GM03348 (cell line): ENCODE data around the gene DLGAP1.

Source experiments
- DNase-seq: peaks from one replicate; pipeline ENCODE4 v3.0.0; 2012; ENCODE audit warnings: low spot score

The DLGAP1 gene

DNA sequence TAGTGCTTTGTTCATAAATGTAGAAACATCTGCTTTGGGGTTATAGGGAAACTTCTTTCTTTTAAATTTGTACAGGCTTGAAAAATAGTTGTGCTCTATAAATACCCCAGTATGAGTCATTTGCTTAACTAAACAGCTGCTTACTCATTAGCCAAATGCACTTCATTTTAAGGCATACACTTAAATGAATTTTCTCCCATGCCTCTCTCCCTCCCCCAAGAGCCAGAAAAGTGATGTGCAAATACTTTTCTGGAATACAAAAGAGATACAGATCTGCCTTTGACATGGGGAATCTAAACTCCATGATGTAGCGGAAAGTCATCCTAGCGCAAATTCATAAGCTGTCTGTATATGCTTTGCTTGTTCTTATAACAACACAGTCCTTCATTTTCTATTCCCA lies 469.4 kb downstream of the DLGAP1 start:
- peak; percentile 42 for DNase-seq

DNA sequence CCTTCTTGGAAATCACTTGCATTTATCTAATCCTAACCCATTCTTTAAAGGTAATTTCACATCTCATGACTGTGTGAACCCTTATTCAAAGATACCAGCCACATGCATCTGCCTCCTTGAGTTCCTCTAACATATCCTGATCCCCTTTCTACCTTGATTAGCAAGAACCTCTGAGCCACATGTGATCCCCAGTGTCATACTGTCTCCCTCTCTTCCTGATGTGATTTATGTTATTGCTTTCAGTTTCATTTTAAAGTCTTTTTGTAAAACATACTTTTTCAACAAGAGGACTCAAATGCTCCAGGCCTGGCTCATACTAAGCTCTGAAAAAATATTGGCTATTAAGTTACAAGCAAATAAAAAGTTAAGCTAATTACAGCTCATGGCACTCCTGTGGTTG lies 470.1 kb downstream of the DLGAP1 start:
- no peak for DNase-seq

DNA sequence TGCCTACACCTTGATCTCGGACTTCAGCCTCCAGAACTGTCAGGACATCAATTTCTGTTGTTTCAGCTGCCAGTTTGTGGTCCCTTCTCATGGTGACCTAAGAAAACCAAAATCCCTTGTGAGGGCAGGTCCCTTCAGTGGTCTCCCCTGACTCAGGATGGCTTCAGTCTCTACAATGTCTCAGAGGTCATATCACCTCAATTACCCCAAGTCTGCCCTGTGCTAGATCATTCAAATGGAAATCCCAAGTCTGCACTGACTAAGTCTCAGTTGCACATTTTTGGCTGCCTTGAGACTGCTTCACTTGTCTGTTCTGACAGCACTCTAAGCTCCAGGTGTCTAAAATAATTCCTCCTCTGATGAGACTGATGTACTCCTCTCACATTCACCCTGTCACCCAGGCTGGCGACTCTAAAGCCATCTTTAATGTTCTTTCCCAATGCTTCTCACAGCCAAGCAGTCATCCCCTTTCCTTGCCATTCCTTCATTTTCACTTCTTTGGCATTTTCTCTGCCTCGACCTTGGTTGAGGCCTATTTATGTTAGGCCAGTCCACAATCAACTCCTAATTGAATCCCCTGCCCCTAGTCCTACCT lies 470.8 kb downstream of the DLGAP1 start:
- DNase-seq = no peak

DNA sequence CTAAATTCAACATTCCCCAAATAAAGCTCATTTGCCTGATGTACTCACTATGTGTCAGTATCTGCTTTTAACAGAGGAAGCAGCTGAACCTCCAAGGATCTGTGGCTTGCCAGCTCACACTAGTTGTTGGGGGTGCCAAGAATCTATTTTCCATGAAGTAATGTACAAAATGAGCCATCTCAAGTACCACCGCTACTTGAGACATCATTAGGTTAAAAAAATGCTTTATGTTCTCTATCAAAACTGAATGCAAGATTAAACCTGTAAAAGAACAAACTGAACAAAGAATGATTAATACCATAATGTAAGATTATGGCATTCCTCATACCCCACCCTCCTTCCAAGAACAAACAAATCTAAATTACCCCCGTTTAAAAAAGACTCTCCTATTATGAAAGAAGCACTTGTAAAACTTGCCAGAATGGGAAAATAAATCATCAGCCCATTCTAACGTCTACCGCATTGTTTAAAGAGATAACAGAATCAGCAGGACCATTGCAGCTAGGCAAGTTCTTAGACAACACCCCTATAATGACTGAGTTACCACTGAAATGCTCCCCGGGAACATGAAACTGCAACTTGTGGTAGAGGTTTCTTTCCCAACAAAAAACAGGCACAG lies 471.6 kb downstream of the DLGAP1 start:
- peak; percentile 56 for DNase-seq

DNA sequence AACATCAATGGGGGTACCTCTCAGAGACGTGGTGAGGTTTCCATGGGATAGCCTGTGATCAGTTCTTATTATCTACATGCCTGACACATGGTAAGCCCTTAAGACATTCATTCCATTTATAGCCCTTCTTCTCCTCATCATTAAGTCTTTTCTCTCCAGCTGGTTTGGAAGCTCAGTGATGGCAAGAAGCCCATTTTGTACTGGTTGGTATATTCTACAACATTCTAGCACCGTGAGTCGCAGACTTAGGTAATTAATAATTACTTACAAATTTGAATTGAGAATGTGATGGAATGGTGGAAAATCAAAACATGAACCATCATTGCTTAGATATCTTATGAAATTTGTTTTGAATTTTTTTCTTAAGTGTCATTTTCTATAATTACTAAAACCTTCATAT lies 472.6 kb downstream of the DLGAP1 start:
- DNase-seq = no peak

DNA sequence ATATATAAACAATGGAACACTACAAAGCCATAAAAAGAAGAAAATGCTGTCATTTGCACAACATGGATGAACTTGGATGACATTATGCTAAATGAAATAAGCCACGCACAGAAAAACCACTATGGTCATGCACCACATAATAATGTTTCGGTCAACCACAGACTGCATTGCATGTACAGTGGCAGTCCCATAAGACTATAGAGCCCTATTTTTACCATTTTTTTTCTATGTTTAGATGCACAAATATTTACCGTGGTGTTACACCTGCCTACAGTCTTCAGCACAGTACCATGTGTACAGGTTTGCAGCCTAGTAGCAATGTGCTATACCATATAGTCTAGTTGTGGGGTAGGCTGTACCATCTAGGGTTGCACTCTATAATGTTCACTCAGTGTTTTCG lies 476.1 kb downstream of the DLGAP1 start:
- DNase-seq = no peak

DNA sequence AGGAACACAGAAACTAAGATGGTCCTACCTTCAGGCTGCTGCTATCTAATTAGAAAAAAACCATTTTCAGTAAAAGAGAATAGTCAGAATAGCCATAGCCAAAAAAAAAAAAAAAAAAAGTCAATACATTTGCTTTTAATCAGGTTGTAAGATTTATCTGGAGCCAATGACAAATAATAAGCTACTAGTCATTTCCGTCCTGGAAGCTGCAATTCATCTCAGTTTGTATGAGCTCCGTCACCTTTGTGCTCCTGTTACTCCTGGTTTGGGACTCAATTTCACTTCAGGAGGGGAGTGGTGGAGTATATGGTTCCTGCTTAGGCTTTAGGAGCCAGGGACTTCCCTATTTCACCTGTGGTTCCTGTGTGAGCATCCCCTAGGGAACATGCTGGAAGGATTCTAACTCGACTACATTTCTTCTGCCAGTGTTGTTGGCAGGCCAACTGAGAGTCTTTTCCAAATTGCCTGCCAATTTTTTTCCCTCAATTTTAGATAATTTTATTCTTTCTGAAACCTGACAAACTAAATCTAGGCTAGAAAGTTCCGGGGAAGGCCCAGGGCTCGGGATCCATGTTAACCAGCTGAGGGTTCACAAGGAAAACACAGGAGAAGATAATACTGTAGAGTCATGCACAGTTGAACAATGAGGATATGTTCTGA lies 481.8 kb downstream of the DLGAP1 start:
- peak; percentile 32 for DNase-seq

DNA sequence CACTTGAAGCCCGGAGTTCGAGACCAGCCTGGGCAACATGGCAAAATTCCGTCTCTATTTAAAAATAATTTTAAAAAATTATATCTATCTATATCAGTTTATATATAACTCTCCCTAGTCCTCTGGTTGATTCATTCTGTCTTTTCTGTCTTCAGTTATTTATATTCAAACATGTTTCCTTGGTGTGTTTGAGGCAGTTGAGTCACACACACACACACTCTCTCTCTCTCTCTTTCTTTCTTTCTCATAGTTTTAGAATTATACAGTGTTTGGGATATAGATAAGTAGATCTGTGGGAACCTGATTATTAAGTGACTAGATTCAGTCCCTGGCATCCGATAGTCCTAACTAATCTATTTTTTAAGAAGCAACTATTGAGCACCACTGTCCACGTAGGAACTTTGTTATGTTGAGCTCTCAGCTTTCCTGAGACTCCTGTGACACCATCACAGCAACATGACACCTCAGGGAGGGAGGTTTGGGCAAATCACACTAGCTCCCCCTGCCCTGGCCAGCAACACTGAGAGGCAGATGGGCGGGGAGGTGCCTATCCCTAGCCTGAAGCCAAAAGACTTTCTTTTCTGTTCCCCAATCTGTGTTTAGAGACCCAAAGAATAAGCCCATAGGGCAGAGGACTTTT lies 482.7 kb downstream of the DLGAP1 start:
- DNase-seq = no peak

DNA sequence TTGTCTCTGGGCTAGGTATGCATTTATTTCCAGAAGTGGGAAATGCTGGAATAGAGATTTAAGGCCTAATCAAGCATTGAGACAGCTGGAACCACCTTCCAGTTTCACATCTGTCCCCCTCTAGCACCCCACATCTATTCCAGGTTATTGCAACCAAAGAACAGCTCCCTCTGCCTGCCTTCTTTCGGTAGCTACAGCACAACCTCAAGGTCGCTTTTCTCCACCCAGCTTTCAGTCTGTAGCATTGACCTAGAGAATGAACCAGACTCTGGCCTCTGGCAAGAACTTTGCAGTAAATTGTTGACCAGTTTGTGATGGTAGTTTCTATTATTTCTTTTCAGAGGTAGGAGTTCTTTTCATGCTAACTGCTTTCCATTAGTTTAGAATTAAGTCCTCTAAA lies 484.2 kb downstream of the DLGAP1 start:
- no peak for DNase-seq

DNA sequence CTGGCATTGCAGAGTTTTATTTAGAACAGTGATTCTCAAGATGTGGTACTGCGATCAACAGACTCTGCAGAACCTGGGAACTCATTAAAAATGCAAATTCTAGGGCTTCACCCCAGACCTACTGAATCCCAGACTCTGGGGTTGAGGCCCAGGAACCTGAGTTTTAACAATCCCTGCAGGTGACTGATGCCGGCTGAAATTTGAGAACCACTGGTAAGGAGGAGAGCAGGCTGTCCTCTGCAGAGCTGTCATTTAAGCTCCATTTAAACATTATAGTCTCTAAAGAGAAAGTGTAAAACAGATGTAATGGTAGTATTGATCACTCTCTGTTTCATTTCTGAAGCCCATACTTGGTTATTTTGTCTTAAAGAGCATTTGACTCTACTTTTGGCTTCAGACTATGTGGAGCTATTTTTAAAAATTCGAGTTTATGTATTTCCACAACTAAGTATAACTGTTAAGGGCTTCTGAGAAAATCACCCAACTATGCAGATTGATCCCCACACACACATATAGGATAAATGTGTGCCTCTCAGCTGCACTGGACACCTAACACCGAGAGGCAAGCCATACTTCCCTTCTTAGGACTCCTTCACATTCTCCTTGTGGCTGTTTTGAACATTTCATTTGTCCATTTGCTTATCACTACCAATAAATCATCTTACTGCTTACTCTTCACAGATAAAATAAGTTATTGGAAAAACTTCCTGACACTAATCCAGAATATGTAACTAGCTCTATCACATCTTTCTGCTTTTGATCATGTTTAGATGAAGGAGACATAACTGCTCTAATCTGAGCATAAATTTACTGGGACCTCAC lies 487.5 kb downstream of the DLGAP1 start:
- DNase-seq = no peak

DNA sequence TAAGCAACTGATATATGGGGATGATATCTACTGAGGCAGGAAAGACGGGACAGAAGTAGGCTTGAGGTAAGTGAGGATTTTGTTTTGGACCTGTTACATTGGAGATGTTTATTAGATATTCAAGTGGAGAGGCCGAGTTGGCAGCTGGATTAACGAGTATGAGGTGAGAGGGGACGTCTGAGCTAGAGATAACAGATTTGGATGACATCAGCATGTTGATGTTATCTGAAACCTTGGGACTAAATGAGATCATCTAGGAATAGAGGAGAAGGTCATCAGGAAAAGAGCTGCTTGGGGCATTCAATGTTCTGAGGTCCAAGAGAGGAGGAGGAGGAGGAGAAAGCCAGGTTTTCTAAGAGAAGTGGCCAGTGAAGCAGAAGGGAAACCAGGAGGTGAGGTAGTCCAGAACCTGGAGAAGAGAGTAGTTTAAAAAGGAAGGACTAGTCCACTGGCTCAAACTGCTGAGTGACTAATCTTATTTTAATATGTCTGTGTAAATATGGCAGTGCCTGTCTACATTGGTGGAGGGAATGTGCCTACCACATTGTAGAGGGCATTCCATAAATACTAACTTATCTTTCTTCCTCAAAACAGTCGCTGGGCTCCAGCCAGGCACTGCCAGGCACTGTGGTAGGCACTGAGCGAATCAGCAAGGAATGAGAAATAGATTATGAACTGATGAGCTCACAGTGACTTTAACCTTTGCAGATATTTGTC lies 488.3 kb downstream of the DLGAP1 start:
- DNase-seq = peak; percentile 45

DNA sequence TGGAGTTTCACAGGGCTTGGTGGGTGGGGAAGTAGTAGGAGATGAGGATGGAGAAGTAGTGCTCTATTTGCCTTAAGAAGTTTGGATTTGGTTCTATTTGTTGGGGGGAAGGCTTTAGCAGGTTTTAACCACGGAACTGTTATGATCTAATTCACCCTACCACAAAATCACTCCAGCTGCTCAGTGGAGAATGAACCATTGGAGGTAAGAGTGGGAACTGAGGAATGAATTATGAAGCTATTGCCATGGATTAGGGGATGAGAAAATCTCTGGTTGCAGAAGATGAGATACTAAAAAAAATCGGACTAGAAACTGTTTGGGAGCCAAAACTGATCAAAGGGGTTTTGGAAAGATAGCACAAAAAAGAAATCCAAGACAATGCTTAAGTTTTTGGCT lies 488.9 kb downstream of the DLGAP1 start:
- no peak for DNase-seq

DNA sequence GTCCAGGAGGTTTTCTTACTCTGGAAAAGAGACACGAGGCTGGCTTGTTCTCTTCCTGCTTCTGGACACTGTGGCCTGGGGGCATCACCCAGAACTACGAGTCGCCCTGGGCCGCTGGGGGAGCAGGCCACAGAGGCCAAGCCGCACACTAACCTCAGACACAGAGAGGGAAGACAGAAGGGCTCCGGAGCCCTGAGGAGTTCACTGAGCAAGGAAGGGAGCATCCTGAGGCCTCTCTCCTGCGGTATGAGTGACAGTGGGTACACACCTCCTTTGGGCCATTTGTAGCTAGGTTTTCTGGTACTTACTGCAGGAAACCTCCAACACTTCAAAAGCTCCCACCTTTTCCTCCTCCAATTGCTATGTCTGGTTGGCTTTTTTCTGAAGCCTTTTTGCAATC lies 494.1 kb downstream of the DLGAP1 start:
- DNase-seq = no peak

DNA sequence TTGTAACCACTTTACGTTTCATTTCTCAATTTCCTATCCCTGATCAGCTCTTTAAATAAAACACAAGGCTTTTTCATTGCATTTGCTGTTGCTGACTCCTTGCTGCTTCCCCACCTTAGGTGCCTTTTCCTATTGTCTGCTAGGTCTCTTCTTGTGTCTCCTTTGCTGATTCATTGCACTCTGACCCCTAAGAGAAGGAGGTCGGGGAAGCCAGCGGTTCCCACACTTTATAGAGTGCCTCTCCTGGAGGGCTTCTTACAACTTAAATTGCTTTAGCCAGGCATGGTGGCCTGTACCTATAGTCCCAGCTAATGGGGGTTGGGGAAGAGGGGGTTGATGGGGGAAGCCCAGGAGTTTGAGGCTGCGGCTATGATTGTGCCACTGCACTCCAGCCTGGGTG lies 495.0 kb downstream of the DLGAP1 start:
- no peak for DNase-seq

DNA sequence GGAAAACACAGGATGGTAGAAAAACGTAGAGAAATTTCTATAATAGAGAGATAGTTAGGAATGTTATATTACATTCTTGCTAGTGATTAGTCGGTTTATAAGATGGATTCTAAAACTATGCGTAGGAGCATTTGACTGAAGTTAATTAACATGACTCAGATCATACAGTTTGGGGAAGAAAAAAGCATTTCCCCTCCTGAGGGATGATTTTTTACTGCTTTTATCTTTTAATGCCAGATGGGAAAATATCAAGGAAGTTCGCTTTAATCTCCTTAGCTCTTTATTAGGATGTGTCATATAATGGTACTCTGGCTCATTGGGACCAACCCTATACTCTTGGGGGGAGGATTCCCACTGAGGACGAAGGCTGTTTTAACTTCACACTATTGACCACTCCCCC lies 503.1 kb downstream of the DLGAP1 start:
- DNase-seq = no peak

DNA sequence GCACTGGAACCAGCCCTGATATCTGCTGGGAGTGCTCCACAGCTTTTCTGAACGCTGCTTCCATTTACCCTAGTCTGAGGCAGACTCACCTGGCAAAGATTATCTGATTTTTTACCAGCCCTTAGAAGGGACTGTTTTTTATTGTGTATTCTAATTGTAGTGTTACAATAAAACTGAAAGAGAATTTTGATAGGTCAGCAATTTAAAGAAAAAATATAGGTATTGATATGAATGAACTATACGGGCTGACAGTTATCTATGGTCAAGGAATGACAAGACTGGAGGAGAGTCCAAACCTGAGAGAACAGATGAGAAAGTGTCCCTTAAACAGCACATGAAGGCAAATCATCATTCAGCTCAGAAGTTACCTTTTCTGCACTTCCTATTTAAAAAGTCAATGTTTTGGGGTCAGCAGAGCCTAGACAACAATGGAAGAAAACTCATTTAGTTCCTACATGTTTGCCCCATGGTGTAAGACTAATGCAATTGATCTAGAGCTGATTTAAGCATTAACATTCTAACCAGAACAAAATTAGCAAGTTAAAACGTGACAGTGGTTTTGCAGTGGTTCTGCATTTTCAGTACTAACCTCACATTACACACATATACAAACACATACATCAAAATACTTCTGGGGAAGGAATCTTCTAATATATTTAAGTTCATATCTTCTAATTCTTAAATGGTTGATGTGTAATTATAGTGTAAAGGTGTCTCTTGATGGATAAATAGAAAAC lies 504.3 kb downstream of the DLGAP1 start:
- DNase-seq = no peak

DNA sequence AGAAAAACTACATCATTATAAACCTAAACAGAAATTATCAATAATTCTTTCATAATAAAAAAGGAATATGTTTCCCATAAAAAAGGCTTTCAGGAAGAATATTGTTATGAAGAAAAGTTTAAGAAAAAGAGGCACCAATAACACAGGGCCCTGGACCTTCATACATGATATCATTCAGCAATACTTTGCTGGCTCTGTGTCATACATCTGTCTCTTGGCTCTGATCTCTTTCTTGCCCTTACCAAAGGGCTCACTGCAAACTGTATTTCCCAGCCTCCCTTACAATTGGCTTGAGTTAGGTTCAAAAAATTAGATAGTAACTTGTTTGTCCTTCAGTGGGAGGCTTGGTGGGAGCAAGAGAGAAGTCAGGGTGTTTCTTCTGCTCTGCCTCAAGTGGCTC lies 506.1 kb downstream of the DLGAP1 start:
- DNase-seq = no peak

DNA sequence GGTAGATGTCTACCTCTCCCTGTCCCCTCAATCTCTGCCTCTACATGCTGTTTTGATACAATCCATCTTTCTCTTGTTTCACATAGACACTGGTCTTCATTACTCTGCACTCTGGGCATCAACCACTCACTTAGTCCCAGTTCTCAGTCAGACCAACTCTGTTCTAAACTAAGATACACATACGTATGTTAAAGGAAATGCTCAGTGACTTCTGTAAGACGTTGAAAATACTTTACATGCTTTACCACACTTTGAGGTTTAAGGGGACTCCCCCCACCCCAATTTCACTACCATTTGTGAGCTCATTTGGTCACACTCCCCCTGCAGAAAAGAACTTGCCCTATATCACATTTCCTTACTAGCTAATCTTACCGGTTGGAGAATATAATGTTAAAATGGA lies 507.7 kb downstream of the DLGAP1 start:
- DNase-seq = no peak

DNA sequence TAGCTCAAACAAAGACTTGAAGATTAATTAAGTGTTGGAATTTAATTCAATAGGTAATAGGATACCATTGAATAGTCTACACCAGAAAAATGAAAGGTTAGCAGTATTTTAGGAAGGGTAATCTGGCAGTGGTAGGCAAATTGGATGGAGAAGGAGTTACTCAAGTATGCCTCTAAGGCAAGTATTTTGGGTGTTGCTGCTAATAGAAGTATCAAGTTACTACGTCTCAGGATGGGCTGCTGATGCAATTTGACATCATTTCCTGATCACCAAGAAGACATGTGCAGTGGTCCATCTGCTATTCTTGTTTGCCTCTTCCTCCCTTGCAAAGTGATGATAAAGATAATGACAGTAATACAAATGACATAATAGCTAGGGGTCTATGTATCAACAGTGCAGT lies 519.8 kb downstream of the DLGAP1 start:
- DNase-seq = no peak

DNA sequence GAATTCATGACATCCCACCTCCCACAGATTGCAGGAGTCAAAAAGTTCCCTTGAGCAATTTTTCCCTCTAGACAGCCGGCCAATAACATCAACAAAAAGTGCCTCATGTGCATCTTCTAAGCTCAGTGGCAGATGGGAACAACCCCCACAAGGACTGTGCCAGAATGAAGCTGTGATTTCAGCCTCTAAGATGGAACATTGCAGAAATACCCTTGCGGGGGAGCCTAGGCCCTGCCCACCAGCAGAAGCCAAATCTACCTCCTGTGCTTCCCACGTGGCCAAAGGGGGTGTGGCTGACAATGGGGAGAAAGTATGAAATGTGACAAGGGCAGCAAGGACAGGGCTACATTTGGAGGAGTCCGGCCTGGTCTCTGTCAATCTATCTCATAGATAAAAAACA lies 522.8 kb downstream of the DLGAP1 start:
- DNase-seq = no peak

DNA sequence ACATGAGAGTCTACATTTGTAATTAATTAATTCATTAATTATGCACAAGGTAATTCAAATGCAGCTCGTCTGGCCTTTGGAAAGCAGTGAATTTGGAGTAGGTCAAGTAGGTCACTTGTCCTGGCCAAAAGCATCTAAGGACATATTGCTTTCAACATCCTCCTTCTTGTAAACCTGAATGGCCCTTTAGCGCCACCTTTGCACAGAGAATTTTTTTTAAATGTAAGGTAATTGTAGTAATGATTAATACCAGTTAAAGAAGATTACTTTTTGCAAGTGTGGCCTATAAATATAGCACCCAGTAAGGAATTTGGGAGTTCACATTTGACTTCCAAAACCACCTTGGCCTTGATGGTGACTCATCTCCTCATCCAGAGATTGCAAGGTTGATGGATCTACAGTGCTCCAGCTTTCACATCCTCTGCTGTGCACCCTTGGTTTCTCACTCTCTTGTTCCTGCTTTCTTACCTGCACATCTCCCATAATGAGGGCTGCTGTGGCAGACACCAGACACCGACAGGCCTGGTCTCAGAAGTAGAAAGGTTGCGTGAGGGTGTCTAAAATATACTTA lies 523.5 kb downstream of the DLGAP1 start:
- no peak for DNase-seq
